Mesothelial cell of epicardium (in vitro differentiated cells): Measurements from ENCODE around the gene DHODH. TPM values are rescaled to one million over a fixed set of nuclear protein-coding genes. Genes with fewer than 3 reads are reported as not detected.

Experiments
- DNase-seq, 2 experiments: peaks; one replicate each; pipeline ENCODE4 v3.0.0; 2021; ENCODE audit warnings: low spot score in 2 of 2; ENCODE audit not compliant: unreplicated experiment in 2 of 2
- H3K27ac Mint-ChIP-seq: 2 replicates; pipeline ENCODE4 v1.8.0; 2021; ENCODE audit warnings: mixed read lengths
- H3K27me3 Mint-ChIP-seq: 2 replicates; pipeline ENCODE4 v1.8.0; 2021; ENCODE audit warnings: low read depth, mixed read lengths
- H3K36me3 Mint-ChIP-seq: 2 replicates; pipeline ENCODE4 v1.8.0; 2021; ENCODE audit warnings: mixed read lengths
- H3K4me1 Mint-ChIP-seq: 2 replicates; pipeline ENCODE4 v1.8.0; 2021; ENCODE audit warnings: mixed read lengths
- H3K4me3 Mint-ChIP-seq: 2 replicates; pipeline ENCODE4 v1.8.0; 2021; ENCODE audit warnings: mild to moderate bottlenecking, moderate library complexity, mixed read lengths
- H3K9me3 Mint-ChIP-seq: 2 replicates; pipeline ENCODE4 v1.8.0; 2021; ENCODE audit warnings: mixed read lengths
- total RNA-seq: library from RNA; stranded (reverse); gene quantifications from 3 replicates; pipeline ENCODE4 v1.2.1, GENCODE V29; 2021
- TF ChIP-seq, protein P1 (sequence below): fragments of 200-600 bp; sonication (generic); IDR thresholded peaks from one replicate; pipeline ENCODE4 v1.5.0; 2021; ENCODE audit warnings: antibody characterized with exemption; ENCODE audit not compliant: unreplicated experiment

Gene DHODH
- total RNA-seq, 1 donor from 2014 or later: 11.7 TPM

DNA sequence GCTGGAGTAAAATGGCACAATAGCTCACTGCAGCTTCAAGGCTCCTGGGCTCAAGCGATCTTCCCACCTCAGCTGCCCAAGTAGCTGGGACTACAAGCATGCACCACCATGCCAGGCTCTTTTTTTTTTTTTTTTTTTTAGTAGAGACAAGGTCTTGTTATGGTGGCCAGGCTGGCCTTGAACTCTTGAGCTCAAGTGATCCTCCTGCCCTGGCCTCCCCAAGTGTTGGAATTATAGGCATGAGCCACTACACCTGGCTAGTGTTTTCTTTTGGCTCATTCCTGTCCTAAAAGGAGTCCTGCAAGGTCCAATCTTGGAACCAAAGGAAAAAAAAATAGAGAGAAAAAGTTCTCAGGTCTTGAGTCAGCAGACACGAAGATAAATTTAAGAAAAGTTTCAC lies 39.2 kb upstream of the DHODH start:
- no peaks in the 10 kb centered on the region for H3K27me3 Mint-ChIP-seq
- no peaks in the 10 kb centered on the region for H3K36me3 Mint-ChIP-seq
- DNase-seq: no peak
- H3K4me3 Mint-ChIP-seq: no peak overlapping the region
- TF ChIP-seq, protein P1, sequence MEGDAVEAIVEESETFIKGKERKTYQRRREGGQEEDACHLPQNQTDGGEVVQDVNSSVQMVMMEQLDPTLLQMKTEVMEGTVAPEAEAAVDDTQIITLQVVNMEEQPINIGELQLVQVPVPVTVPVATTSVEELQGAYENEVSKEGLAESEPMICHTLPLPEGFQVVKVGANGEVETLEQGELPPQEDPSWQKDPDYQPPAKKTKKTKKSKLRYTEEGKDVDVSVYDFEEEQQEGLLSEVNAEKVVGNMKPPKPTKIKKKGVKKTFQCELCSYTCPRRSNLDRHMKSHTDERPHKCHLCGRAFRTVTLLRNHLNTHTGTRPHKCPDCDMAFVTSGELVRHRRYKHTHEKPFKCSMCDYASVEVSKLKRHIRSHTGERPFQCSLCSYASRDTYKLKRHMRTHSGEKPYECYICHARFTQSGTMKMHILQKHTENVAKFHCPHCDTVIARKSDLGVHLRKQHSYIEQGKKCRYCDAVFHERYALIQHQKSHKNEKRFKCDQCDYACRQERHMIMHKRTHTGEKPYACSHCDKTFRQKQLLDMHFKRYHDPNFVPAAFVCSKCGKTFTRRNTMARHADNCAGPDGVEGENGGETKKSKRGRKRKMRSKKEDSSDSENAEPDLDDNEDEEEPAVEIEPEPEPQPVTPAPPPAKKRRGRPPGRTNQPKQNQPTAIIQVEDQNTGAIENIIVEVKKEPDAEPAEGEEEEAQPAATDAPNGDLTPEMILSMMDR: no peak
- H3K4me1 Mint-ChIP-seq: no peaks in the 10 kb centered on the region
- no peaks in the 10 kb centered on the region for H3K9me3 Mint-ChIP-seq
- H3K27ac Mint-ChIP-seq: no peak overlapping the region

DNA sequence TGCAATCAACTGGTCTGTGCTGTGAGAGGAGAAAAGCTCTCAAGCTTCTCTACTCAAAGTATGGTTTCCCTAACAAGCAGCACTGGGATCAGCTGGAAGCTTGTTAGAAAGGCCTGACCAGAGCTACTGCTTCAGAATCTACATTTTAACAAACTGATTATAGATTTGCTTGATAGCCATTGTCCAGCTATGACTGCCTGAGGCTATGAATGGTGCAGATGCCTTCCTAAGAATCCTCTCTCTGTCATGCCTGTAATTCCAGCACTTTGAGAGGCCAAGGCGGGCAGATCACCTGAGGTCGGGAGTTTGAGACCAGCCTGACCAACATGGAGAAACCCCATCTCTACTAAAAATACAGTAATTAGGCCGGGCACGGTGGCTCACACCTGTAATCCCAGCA lies 37.0 kb upstream of the DHODH start:
- Mint-ChIP-seq H3K4me1 (no peaks in the 10 kb centered on the region), H3K9me3 (no peaks in the 10 kb centered on the region), H3K36me3 (no peaks in the 10 kb centered on the region), H3K27ac (no peak overlapping the region), H3K4me3 (no peak overlapping the region), H3K27me3 (no peaks in the 10 kb centered on the region)
- TF ChIP-seq, protein P1: no peak
- DNase-seq: no peak

DNA sequence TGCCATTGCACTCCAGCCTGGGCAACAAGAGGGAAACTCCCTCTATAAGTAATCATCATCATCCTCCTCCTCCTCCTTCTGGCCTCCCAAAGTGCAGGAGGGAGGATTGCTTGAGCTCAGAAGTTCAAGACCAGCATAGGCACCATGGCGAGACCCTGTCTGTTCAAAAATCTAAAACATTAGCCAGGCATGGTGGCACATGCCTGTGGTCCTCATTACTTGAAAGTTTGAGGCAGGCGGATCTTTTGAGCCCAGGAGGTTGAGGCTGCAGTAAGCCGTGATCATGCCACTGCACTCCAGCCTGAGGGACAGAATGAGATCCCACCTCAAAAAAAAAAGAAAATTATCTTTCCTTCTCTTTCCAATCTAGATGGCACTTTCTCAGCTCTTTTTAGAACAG lies 36.2 kb upstream of the DHODH start:
- TF ChIP-seq, protein P1: no peak
- Mint-ChIP-seq H3K27me3 (no peaks in the 10 kb centered on the region), H3K27ac (no peak overlapping the region), H3K9me3 (no peaks in the 10 kb centered on the region), H3K4me1 (no peaks in the 10 kb centered on the region), H3K36me3 (no peaks in the 10 kb centered on the region), H3K4me3 (no peak overlapping the region)
- no peak for DNase-seq

DNA sequence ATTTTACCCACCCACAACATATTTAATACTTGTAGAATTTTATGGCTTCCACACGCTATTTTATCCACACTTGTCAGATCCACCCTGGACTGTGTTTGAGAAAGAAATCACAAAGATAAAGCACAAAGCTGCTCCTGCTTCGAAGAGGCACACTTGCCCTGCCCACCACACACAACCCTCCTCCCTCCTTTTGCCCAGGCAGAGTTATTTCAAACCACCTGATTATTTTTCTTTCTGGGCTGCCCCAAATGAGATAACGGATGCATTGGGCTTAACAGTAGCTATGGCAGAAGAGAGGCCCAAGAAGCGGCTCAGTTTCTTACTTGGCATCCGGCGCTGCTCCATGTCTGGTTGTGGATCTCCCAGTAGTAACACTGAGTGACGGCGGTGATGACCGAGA lies 35.5 kb upstream of the DHODH start:
- Mint-ChIP-seq H3K27ac (no peak overlapping the region), H3K27me3 (peaks cover 4% of the 10 kb centered on the region), H3K4me1 (no peaks in the 10 kb centered on the region), H3K4me3 (no peak overlapping the region), H3K9me3 (no peaks in the 10 kb centered on the region), H3K36me3 (no peaks in the 10 kb centered on the region)
- TF ChIP-seq, protein P1: no peak
- no peak for DNase-seq

DNA sequence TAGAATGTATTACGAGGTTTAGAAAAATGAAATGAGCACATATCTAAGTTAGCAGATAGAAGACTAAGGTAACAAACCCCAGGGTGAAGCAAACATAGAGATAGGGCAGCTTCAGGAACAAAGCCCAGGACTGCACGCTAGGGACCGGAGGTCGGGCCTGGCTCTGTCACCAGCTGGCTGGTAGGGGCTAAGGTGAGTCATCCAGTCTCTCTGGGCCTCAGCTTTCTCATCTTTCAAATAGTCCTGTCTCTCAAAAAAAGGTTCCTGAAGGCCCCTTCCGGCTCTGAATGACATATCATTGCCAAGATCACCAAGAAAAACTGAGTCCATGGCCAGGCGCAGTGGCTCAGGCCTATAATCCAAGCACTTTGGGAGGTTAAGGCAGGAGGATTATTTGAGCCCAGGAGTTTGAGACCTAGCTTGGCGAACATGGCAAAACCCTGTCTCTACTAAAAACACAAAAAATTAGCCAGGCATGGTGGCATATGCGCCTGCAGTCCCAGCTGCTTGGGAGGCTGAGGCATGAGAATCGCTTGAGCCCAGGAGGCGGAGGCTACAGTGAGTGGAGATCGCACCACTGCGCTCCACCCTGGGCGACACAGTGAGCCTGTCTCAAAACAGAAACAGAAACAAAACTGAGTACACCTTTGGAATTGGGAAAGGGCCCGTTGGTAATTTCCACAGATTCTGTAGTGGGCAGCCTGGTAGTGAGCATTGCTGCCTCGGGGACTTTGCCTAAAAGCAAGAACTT lies 34.3 kb upstream of the DHODH start:
- H3K4me1 Mint-ChIP-seq: no peaks in the 10 kb centered on the region
- H3K4me3 Mint-ChIP-seq: no peak overlapping the region
- H3K27ac Mint-ChIP-seq: no peak overlapping the region
- DNase-seq: no peak
- peaks cover 6% of the 10 kb centered on the region for H3K27me3 Mint-ChIP-seq
- H3K36me3 Mint-ChIP-seq: no peaks in the 10 kb centered on the region
- TF ChIP-seq, protein P1: no peak
- no peaks in the 10 kb centered on the region for H3K9me3 Mint-ChIP-seq
